ENCODE data around the gene ATP6V1C2. TPM values are rescaled to one million over a fixed set of nuclear protein-coding genes. Genes with fewer than 3 reads are reported as not detected.
"Not testable (repeated sequence)": the region's sequence is repeated elsewhere in the genome, so short reads cannot be mapped to it uniquely, and the experiment has no call there.

Gene ATP6V1C2
- total RNA-seq, 1 donor from 2014 or later = 0.72 TPM

GRCh38 chr2:10813163-10814138, 92.0 kb downstream of the ATP6V1C2 start:
- not testable (repeated sequence) for DNase-seq (ENCODE audit: low spot score)

- no peak for DNase-seq (ENCODE audit: low spot score)
Measured at GRCh38 chr2:10814142-10814541, 92.7 kb downstream of the ATP6V1C2 start.

- DNase-seq (ENCODE audit: low spot score) = no peak
Measured at GRCh38 chr2:10814571-10815331, 93.3 kb downstream of the ATP6V1C2 start.

DNA sequence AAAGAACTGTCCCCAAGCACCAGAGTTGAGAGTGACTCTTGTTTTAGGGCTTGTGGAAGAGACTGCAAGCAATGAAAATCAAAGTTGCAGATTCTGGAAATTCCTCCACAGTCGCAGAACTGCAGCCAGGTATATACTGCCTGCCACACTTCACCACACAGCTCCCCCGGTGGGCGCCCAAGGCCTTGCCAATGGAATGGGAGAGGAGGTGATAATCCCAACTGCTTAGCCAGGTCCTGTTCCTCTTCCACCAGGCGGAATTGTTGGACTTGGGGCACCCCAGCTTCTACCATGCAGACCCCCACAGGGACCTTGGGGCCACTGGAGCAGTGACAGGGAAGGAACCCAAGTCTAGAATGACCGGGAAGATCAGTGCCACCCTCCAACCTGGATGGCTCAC, 96.0 kb downstream of the ATP6V1C2 start:
- no peak for DNase-seq (ENCODE audit: low spot score)

GRCh38 chr2:10818305-10818704, 96.9 kb downstream of the ATP6V1C2 start:
- DNase-seq (ENCODE audit: low spot score) = not testable (repeated sequence)

DNA sequence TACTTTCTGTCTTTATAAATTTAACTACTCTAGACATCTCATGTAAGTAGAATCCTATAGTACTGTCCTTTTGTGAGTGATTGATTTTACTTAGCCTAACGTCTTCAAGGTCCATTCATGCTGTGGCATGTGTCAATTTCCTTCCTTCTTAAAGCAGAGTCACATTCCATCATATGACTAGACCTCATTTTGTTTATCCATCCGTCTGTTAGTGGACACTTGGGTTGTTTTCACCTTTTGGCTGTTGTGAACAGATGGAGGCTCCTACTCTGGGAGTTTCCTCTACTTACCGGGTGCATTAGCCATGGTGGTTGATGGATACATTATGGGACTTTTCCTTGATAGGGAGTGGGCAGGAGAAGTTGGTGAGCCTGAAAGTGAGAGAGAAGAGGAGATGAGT, 97.6 kb downstream of the ATP6V1C2 start:
- DNase-seq (ENCODE audit: low spot score) = no peak

DNA sequence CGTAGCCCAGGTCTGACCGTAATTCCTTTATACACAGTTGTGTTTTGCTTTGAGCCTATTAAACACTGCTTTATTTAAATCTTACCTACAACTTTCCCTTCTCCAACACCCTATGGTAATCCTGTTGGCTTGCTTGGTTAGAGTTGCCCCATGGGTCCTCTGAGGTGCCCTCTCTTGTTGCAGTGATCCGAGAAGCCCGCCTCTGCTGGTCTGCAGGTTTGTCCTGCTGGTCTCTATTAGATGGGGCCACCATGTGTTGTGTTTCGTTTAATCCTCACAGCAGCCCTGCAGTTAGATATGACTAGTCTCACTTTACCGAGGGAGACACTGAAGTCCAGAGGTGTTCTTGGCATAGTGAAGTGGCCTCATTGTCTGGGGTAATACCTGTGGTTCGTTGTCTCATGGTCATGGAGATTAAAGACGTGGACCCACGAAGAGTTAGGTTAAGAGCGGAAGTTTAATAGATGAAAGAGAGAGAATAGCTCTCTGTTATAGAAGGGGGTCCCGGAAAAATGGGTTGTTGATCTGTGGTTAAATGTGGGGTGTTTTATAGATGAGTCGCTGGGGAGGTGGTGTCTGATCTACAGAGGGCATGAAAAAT, 98.4 kb downstream of the ATP6V1C2 start:
- no peak for DNase-seq (ENCODE audit: low spot score)

- no peak for DNase-seq (ENCODE audit: low spot score)
Measured at GRCh38 chr2:10820562-10820961, 99.1 kb downstream of the ATP6V1C2 start.

GRCh38 chr2:10820978-10821695, 99.7 kb downstream of the ATP6V1C2 start:
- DNase-seq (ENCODE audit: low spot score) = no peak

DNA sequence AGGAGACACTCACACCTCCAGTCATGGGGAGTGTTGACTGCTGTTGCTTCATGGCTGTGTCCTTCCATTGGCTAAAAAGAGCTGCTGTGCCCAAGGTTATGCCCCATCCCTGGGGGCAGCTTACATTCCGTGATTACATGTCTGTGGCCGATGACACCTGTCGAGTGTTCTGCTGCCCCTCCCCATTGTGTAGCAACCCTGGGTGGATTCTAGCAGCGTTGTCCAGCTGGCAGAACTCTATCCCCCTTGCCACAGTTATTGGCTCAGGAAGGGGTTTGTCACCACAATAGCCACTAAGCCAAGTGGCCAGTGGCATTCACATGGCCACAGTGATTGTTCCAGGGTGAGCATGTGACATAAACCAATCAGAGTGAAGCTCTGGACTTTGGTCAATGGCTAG, 102.8 kb downstream of the ATP6V1C2 start:
- no peak for DNase-seq (ENCODE audit: low spot score)

DNA sequence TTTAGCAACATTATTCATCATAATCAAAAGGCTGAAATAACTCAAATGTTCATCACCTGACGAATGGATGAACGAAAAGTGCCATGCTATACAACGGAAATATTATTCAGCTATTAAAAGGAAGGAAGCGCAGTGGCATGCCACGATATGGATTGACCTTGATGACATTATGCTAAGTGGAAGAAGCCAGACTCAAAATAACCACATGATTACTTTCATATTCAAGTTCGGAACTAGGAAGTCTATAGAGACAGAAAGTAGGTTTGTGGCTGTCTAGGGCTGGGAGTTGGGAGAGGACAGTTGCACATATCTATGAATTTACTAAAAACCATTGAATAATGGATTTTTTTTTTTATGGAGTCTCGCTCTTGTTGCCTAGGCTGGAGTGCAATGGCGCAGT, 104.6 kb downstream of the ATP6V1C2 start:
- DNase-seq (ENCODE audit: low spot score) = no peak

- no peak for DNase-seq (ENCODE audit: low spot score)
Measured at GRCh38 chr2:10826625-10827024, 105.2 kb downstream of the ATP6V1C2 start.

DNA sequence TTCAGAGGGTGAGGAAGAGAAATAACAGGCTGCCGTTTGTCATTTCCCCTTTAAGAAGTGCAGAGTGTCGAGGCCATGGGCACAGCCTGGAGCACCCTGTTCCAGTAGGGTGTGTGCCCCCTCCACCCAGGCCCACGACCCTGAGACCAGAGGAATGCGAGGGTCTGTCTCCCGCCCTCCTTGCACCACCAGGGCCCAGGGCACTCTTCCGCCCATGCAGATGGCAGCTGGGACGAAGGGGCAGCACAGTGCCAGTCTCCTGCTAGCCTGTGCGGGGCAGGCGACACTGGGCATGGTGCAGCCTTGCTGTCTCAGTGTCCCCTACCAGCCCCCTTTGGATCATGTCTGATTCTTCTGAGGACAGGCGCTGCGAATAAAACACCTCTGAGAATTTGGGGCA, 106.9 kb downstream of the ATP6V1C2 start:
- no peak for DNase-seq (ENCODE audit: low spot score)

- DNase-seq (ENCODE audit: low spot score) = no peak
Measured at GRCh38 chr2:10829299-10829698, 107.9 kb downstream of the ATP6V1C2 start.

DNA sequence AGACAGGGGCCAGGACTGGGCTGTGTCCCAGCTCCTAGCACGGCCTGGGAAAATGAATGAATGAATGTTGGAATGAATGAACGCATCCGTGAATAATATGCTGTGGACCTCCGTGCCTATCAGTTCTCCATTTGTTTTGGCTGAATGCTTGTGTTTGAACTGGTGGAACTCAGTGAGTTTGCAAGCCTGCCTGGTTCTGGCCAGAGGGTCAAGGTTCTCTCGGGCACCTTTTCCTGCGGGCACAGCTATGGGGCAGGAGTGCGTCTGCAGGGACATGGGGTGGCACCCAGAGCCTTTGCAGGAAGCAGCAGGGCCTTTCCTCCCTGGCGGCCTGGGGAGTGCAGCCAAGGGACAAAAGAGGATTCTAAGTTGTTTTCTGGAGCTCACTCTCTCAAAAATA, 108.8 kb downstream of the ATP6V1C2 start:
- no peak for DNase-seq (ENCODE audit: low spot score)

- no peak for DNase-seq (ENCODE audit: low spot score)
Measured at GRCh38 chr2:10830641-10831399, 109.4 kb downstream of the ATP6V1C2 start.

DNA sequence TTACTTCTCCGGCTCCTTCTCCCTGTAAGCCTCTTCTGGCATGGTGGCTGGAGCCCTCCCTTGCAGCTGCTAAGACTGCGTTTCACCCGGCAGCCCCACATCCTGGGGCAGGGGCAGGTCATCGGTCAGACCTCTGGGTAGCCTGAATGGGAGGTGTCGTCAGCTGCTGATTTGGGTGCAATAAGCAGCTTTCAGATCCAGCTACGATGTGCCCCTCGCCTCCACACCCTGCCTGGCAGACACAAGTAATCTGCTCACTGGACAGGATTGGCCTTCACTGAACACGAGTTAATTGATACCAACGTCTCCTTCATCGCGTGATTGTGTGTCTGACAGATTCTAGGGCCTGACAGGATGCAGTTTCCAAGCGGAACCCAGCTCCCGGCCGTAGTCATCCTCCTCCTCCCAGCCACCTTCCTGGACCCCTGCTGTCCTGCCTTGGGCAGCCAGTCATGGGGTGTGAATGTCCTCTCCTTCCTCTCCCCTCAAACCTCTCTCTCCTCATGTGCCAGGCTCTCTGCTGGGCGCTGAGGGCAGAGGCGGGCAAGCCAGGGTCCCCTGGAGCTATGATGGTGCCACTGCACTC, 110.1 kb downstream of the ATP6V1C2 start:
- DNase-seq (ENCODE audit: low spot score) = no peak

DNA sequence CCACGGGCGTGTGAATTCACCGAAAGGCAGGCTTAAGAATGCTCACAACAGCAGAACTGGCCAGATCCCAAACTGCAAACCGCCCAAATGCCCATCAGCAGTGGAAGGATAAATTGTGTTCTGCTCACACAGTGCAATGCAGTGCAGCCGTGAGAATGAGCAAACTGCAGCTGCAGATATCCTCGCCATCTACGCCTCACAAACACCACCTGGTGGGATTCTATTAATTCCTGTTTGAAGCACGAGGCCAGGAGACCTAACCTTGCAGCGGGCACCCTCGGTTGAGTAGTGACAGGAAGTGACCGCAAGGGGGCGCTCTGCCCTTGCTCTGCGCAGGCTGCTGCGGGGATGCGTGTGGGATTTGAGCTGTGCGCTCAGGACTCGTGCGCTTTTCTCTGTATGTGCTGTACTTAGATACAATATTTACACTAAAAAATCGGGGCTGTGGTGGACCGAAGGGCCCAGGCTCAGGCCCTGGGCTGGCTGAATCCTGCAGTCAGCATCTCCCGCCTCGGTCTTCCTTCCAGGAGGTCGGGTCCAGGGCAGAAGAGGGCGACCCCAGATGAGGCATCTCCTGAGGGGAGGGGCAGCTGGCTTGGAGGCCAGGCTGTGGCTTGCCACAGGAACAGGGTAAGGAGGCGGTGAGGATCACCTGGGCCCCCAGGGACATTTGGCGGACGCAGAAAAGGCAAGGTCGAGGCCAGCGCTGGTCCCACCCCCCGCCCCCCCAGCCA, 110.9 kb downstream of the ATP6V1C2 start:
- DNase-seq (ENCODE audit: low spot score) = peak; percentile 77

GRCh38 chr2:10833021-10833420, 111.6 kb downstream of the ATP6V1C2 start:
- DNase-seq (ENCODE audit: low spot score) = no peak

Measured in umbilical cord (tissue), 2 donors.